ENCODE results near the gene MSLN.

The MSLN gene

GRCh38 chr16:797686-798085 lies 37.2 kb downstream of the MSLN start:
- DNase-seq (ENCODE audit: insufficient read length) (no peak), FAIRE-seq (no peak)
- TF ChIP-seq POLR2A (IDR thresholded peaks at IDR 0.05; ENCODE audit: low read depth, low read length) (no peak), POLR2AphosphoS5 (IDR thresholded peaks at IDR 0.05; ENCODE audit: low read depth, low read length) (no peak), TAF1 (IDR thresholded peaks at IDR 0.05; ENCODE audit: borderline replicate concordance, low read depth, low read length) (no peak)

GRCh38 chr16:798666-799065 lies 38.1 kb downstream of the MSLN start:
- TF ChIP-seq TAF1 (IDR thresholded peaks at IDR 0.05; ENCODE audit: borderline replicate concordance, low read depth, low read length) (no peak), POLR2A (IDR thresholded peaks at IDR 0.05; ENCODE audit: low read depth, low read length) (no peak), POLR2AphosphoS5 (IDR thresholded peaks at IDR 0.05; ENCODE audit: low read depth, low read length) (no peak)
- FAIRE-seq, result no peak
- DNase-seq (ENCODE audit: insufficient read length), result no peak

- no peak for TF ChIP-seq POLR2A (IDR thresholded peaks at IDR 0.05; ENCODE audit: low read depth, low read length)
- TF ChIP-seq POLR2AphosphoS5 (IDR thresholded peaks at IDR 0.05; ENCODE audit: low read depth, low read length), result no peak
- no peak for TF ChIP-seq TAF1 (IDR thresholded peaks at IDR 0.05; ENCODE audit: borderline replicate concordance, low read depth, low read length)
- no peak for FAIRE-seq
- no peak for DNase-seq (ENCODE audit: insufficient read length)
Observed at GRCh38 chr16:799111-799947, 38.8 kb downstream of the MSLN start.

GRCh38 chr16:799948-800833 lies 39.7 kb downstream of the MSLN start, which contains the start of gene GNG13:
Gene GNG13 (minus strand): TSS chr16:800734. CDS start chr16:799077, 1,657 bp downstream.
- no peak for FAIRE-seq
- no peak for DNase-seq (ENCODE audit: insufficient read length)
- TF ChIP-seq POLR2AphosphoS5 (IDR thresholded peaks at IDR 0.05; ENCODE audit: low read depth, low read length) (no peak), POLR2A (IDR thresholded peaks at IDR 0.05; ENCODE audit: low read depth, low read length) (no peak), TAF1 (IDR thresholded peaks at IDR 0.05; ENCODE audit: borderline replicate concordance, low read depth, low read length) (no peak)

- no peak for TF ChIP-seq POLR2AphosphoS5 (IDR thresholded peaks at IDR 0.05; ENCODE audit: low read depth, low read length)
- TF ChIP-seq TAF1 (IDR thresholded peaks at IDR 0.05; ENCODE audit: borderline replicate concordance, low read depth, low read length), result no peak
- TF ChIP-seq POLR2A (IDR thresholded peaks at IDR 0.05; ENCODE audit: low read depth, low read length), result no peak
- DNase-seq (ENCODE audit: insufficient read length) (no peak), FAIRE-seq (no peak)
Observed at GRCh38 chr16:800834-801511, 40.4 kb downstream of the MSLN start.

GRCh38 chr16:801584-802363 lies 41.2 kb downstream of the MSLN start:
- TF ChIP-seq POLR2AphosphoS5 (IDR thresholded peaks at IDR 0.05; ENCODE audit: low read depth, low read length) (no peak), TAF1 (IDR thresholded peaks at IDR 0.05; ENCODE audit: borderline replicate concordance, low read depth, low read length) (no peak), POLR2A (IDR thresholded peaks at IDR 0.05; ENCODE audit: low read depth, low read length) (no peak)
- no peak for DNase-seq (ENCODE audit: insufficient read length)
- FAIRE-seq, result no peak

GRCh38 chr16:802461-802860 lies 41.9 kb downstream of the MSLN start:
- no peak for FAIRE-seq
- no peak for DNase-seq (ENCODE audit: insufficient read length)
- no peak for TF ChIP-seq TAF1 (IDR thresholded peaks at IDR 0.05; ENCODE audit: borderline replicate concordance, low read depth, low read length)
- no peak for TF ChIP-seq POLR2AphosphoS5 (IDR thresholded peaks at IDR 0.05; ENCODE audit: low read depth, low read length)
- TF ChIP-seq POLR2A (IDR thresholded peaks at IDR 0.05; ENCODE audit: low read depth, low read length), result no peak

- no peak for FAIRE-seq
- TF ChIP-seq TAF1 (IDR thresholded peaks at IDR 0.05; ENCODE audit: borderline replicate concordance, low read depth, low read length), result no peak
- no peak for TF ChIP-seq POLR2A (IDR thresholded peaks at IDR 0.05; ENCODE audit: low read depth, low read length)
- no peak for TF ChIP-seq POLR2AphosphoS5 (IDR thresholded peaks at IDR 0.05; ENCODE audit: low read depth, low read length)
- no peak for DNase-seq (ENCODE audit: insufficient read length)
Observed at GRCh38 chr16:802914-803753, 42.6 kb downstream of the MSLN start.

GRCh38 chr16:803754-804080 lies 43.2 kb downstream of the MSLN start:
- FAIRE-seq (no peak), DNase-seq (ENCODE audit: insufficient read length) (no peak)
- no peak for TF ChIP-seq POLR2A (IDR thresholded peaks at IDR 0.05; ENCODE audit: low read depth, low read length)
- TF ChIP-seq TAF1 (IDR thresholded peaks at IDR 0.05; ENCODE audit: borderline replicate concordance, low read depth, low read length), result no peak
- no peak for TF ChIP-seq POLR2AphosphoS5 (IDR thresholded peaks at IDR 0.05; ENCODE audit: low read depth, low read length)

Data from GM12892 (cell line).